ENCODE data around the gene NR2F1-AS1. TPM values are rescaled to one million over a fixed set of nuclear protein-coding genes. Genes with fewer than 3 reads are reported as not detected.

Gene NR2F1-AS1
- total RNA-seq, 1 experiment from 2014 or later: 1.5 TPM

GRCh38 chr5:93626801-93627200 is 45.8 kb upstream of the NR2F1-AS1 start:
- Mint-ChIP-seq H3K27me3 (ENCODE audit: low read depth) (peaks cover 34% of the 10 kb centered on the region), H3K9me3 (no peaks in the 10 kb centered on the region)

GRCh38 chr5:93623153-93623552 is 42.1 kb upstream of the NR2F1-AS1 start:
- peaks cover 39% of the 10 kb centered on the region for H3K27me3 Mint-ChIP-seq (ENCODE audit: low read depth)
- DNase-seq (ENCODE audit: low spot score) (no peak), ATAC-seq (no peak)
- CTCF ChIA-PET: no interaction called here
- POLR2A ChIA-PET: no interaction called here
- no peaks in the 10 kb centered on the region for H3K9me3 Mint-ChIP-seq
- H3K4me1 Mint-ChIP-seq: peaks cover 26% of the 10 kb centered on the region
- no peak overlapping the region for H3K27ac Mint-ChIP-seq
- H3K4me3 Mint-ChIP-seq: no peak overlapping the region
- H3K36me3 Mint-ChIP-seq: no peaks in the 10 kb centered on the region
- TF ChIP-seq ETV6 (CRISPR knock-in tag; IDR thresholded peaks at IDR 0.05) (no peak), ZNF425 (CRISPR knock-in tag; conservative IDR thresholded peaks at IDR 0.05) (no peak), MLX (CRISPR knock-in tag; IDR thresholded peaks at IDR 0.05) (no peak), SMAD4 (CRISPR knock-in tag; IDR thresholded peaks at IDR 0.05) (no peak), RORB (CRISPR knock-in tag; IDR thresholded peaks at IDR 0.05) (no peak), NFE2L1 (CRISPR knock-in tag; IDR thresholded peaks at IDR 0.05) (no peak), CDX4 (CRISPR knock-in tag; IDR thresholded peaks at IDR 0.05; ENCODE audit: borderline replicate concordance) (no peak), CBFB (CRISPR knock-in tag; IDR thresholded peaks at IDR 0.05; ENCODE audit: low read depth) (no peak), CREB1 (CRISPR knock-in tag; IDR thresholded peaks at IDR 0.05) (no peak), E2F4 (CRISPR knock-in tag; IDR thresholded peaks at IDR 0.05; ENCODE audit: borderline replicate concordance, low read depth) (no peak)

More at GRCh38 chr5:93626801-93627200, 45.8 kb upstream of the NR2F1-AS1 start:
- POLR2A ChIA-PET: interaction anchor here (0.6 to 0.7 kb wide), 3 partner anchors 12 to 850 kb away, joined by 3 to 6 read pairs (median 4); no protein-coding TSS in a partner anchor
- TF ChIP-seq E2F5 (CRISPR knock-in tag; IDR thresholded peaks at IDR 0.05) (no peak), ZNF219 (CRISPR knock-in tag; IDR thresholded peaks at IDR 0.05; ENCODE audit: borderline replicate concordance) (no peak), PRRX2 (CRISPR knock-in tag; IDR thresholded peaks at IDR 0.05) (no peak), AFF4 (CRISPR knock-in tag; IDR thresholded peaks at IDR 0.05; ENCODE audit: borderline replicate concordance) (no peak), MXD4 (CRISPR knock-in tag; IDR thresholded peaks at IDR 0.05; ENCODE audit: borderline replicate concordance) (no peak), ERG (CRISPR knock-in tag; IDR thresholded peaks at IDR 0.05) (no peak), MAX (CRISPR knock-in tag; IDR thresholded peaks at IDR 0.05) (no peak)
- Mint-ChIP-seq H3K27ac (no peak overlapping the region), H3K4me3 (no peak overlapping the region), H3K36me3 (no peaks in the 10 kb centered on the region), H3K4me1 (peaks cover 1% of the 10 kb centered on the region)
- ATAC-seq (no peak), DNase-seq (ENCODE audit: low spot score) (no peak)
- CTCF ChIA-PET: no interaction called here
